Astrocyte (in vitro differentiated cells and primary cell): ENCODE measurements around the gene MANSC4. TPM values are rescaled to one million over a fixed set of nuclear protein-coding genes. Genes with fewer than 3 reads are reported as not detected.
A peak's percentile ranks its signal among the peaks of the same experiment; 100 is the strongest.

Experiments
- DNase-seq: peaks from one replicate; pipeline ENCODE4 v3.0.0-alpha.2; 2010; ENCODE audit warnings: low read depth
- FAIRE-seq: peaks from 2 replicates; lab custom pipeline; 2011; peaks lifted over from hg19 to GRCh38; lab: Jason Lieb, UNC
- H2AFZ ChIP-seq: 2 replicates; pipeline ENCODE4 v1.6.0; 2012; ENCODE audit warnings: low read depth, low read length, inconsistent platforms
- H3K27ac ChIP-seq: 2 replicates; pipeline ENCODE4 v1.5.1; 2011; ENCODE audit warnings: low read depth, low read length, inconsistent platforms
- H3K27me3 ChIP-seq: 2 replicates; pipeline ENCODE4 v1.6.0; 2011; ENCODE audit warnings: low read length, inconsistent platforms; ENCODE audit not compliant: insufficient read depth
- H3K36me3 ChIP-seq: 2 replicates; pipeline ENCODE4 v1.5.1; 2011; ENCODE audit warnings: low read length, inconsistent platforms; ENCODE audit not compliant: insufficient read depth
- H3K4me1 ChIP-seq: 2 replicates; pipeline ENCODE4 v1.5.1; 2011; ENCODE audit warnings: low read length, inconsistent platforms; ENCODE audit not compliant: insufficient read depth
- H3K4me2 ChIP-seq: 2 replicates; pipeline ENCODE4 v1.6.0; 2012; ENCODE audit warnings: low read length, inconsistent platforms
- H3K4me3 ChIP-seq: 2 replicates; pipeline ENCODE4 v1.5.1; 2011; ENCODE audit warnings: low read depth, mild to moderate bottlenecking, low read length, inconsistent platforms; ENCODE audit not compliant: insufficient read depth
- H3K79me2 ChIP-seq: 2 replicates; pipeline ENCODE4 v1.6.0; 2012; ENCODE audit warnings: mild to moderate bottlenecking, low read length, inconsistent platforms; ENCODE audit not compliant: insufficient read depth
- H3K9ac ChIP-seq: 2 replicates; pipeline ENCODE4 v1.6.0; 2012; ENCODE audit warnings: mild to moderate bottlenecking, low read length, inconsistent platforms
- H3K9me3 ChIP-seq: 2 replicates; pipeline ENCODE4 v1.5.1; 2012; ENCODE audit warnings: low read depth, mild to moderate bottlenecking, low read length, inconsistent platforms; ENCODE audit not compliant: insufficient read depth
- H4K20me1 ChIP-seq: 2 replicates; pipeline ENCODE4 v1.6.0; 2012; ENCODE audit warnings: low read length, inconsistent platforms; ENCODE audit not compliant: insufficient read depth
- H3K27ac Mint-ChIP-seq: one replicate; pipeline ENCODE4 v1.8.0; 2021; ENCODE audit warnings: mild to moderate bottlenecking, mixed read lengths; ENCODE audit not compliant: unreplicated experiment
- H3K27me3 Mint-ChIP-seq: one replicate; pipeline ENCODE4 v1.8.0; 2021; ENCODE audit warnings: low read depth, mixed read lengths; ENCODE audit not compliant: unreplicated experiment
- H3K36me3 Mint-ChIP-seq: one replicate; pipeline ENCODE4 v1.8.0; 2021; ENCODE audit warnings: low read depth, mixed read lengths; ENCODE audit not compliant: unreplicated experiment
- H3K4me1 Mint-ChIP-seq: one replicate; pipeline ENCODE4 v1.8.0; 2021; ENCODE audit warnings: low read depth, mixed read lengths; ENCODE audit not compliant: unreplicated experiment
- H3K4me3 Mint-ChIP-seq: one replicate; pipeline ENCODE4 v1.8.0; 2021; ENCODE audit warnings: mild to moderate bottlenecking, moderate library complexity, mixed read lengths; ENCODE audit not compliant: unreplicated experiment
- H3K9me3 Mint-ChIP-seq: one replicate; pipeline ENCODE4 v1.8.0; 2021; ENCODE audit warnings: mild to moderate bottlenecking, mixed read lengths; ENCODE audit not compliant: unreplicated experiment
- CTCF ChIP-seq: IDR thresholded peaks from 2 replicates; pipeline ENCODE4 v1.5.1; 2011; ENCODE audit warnings: low read depth, mild to moderate bottlenecking, inconsistent platforms, low read length, moderate library complexity; ENCODE audit not compliant: insufficient read depth
- EZH2 ChIP-seq: IDR thresholded peaks from 2 replicates; pipeline ENCODE4 v1.6.1; 2012; ENCODE audit warnings: mild to moderate bottlenecking, low read length, inconsistent platforms; ENCODE audit not compliant: insufficient read depth
- total RNA-seq: library from RNA; stranded (reverse); gene quantifications from 2 replicates; pipeline ENCODE4 v1.2.1, GENCODE V29; 2021

MANSC4 gene
- total RNA-seq, 1 donor from 2014 or later: not detected

- H3K79me2 ChIP-seq: no peaks in the 10 kb centered on the region
- no peak for TF ChIP-seq EZH2
- peak; percentile 81 for TF ChIP-seq CTCF
- peaks cover 2% of the 10 kb centered on the region for H3K9me3 Mint-ChIP-seq
- no peaks in the 10 kb centered on the region for H4K20me1 ChIP-seq
- no peaks in the 10 kb centered on the region for H3K36me3 ChIP-seq
- H3K4me1 Mint-ChIP-seq: peaks cover 28% of the 10 kb centered on the region
- H3K4me2 ChIP-seq: peak overlapping the region; percentile 79
- no peaks in the 10 kb centered on the region for H3K27me3 Mint-ChIP-seq
- no peaks in the 10 kb centered on the region for H3K27me3 ChIP-seq
- H3K4me3 Mint-ChIP-seq: no peak overlapping the region
- H3K36me3 Mint-ChIP-seq: no peaks in the 10 kb centered on the region
- peaks cover 15% of the 10 kb centered on the region for H3K4me1 ChIP-seq
- FAIRE-seq: no peak
- no peaks in the 10 kb centered on the region for H3K9me3 ChIP-seq
- H3K4me3 ChIP-seq: no peak overlapping the region
- H3K9ac ChIP-seq: peak overlapping the region; percentile 37
- H2AFZ ChIP-seq: no peak overlapping the region
- DNase-seq: peak; percentile 76
- H3K27ac ChIP-seq: peak overlapping the region; percentile 85
- peak overlapping the region; percentile 95 for H3K27ac Mint-ChIP-seq
Observed at GRCh38 chr12:27821259-27821973, 41.4 kb upstream of the MANSC4 start.

- H3K4me1 Mint-ChIP-seq: peaks cover 28% of the 10 kb centered on the region
- H3K27me3 ChIP-seq: no peaks in the 10 kb centered on the region
- H3K27ac ChIP-seq: no peak overlapping the region
- H3K4me3 ChIP-seq: no peak overlapping the region
- H3K27ac Mint-ChIP-seq: peak overlapping the region; percentile 56
- FAIRE-seq: no peak
- peaks cover 2% of the 10 kb centered on the region for H3K9me3 Mint-ChIP-seq
- TF ChIP-seq EZH2 (no peak), CTCF (no peak)
- H3K36me3 ChIP-seq: no peaks in the 10 kb centered on the region
- no peaks in the 10 kb centered on the region for H3K9me3 ChIP-seq
- no peak overlapping the region for H3K9ac ChIP-seq
- H3K4me3 Mint-ChIP-seq: no peak overlapping the region
- peaks cover 15% of the 10 kb centered on the region for H3K4me1 ChIP-seq
- H4K20me1 ChIP-seq: no peaks in the 10 kb centered on the region
- H3K4me2 ChIP-seq: no peak overlapping the region
- no peaks in the 10 kb centered on the region for H3K36me3 Mint-ChIP-seq
- no peak for DNase-seq
- no peak overlapping the region for H2AFZ ChIP-seq
- H3K79me2 ChIP-seq: no peaks in the 10 kb centered on the region
- no peaks in the 10 kb centered on the region for H3K27me3 Mint-ChIP-seq
Observed at GRCh38 chr12:27820564-27820963, 40.5 kb upstream of the MANSC4 start.

- FAIRE-seq: no peak
- no peaks in the 10 kb centered on the region for H3K36me3 ChIP-seq
- H3K9me3 Mint-ChIP-seq: peaks cover 2% of the 10 kb centered on the region
- no peaks in the 10 kb centered on the region for H3K9me3 ChIP-seq
- no peak overlapping the region for H3K27ac Mint-ChIP-seq
- no peak for TF ChIP-seq CTCF
- no peak for TF ChIP-seq EZH2
- no peak overlapping the region for H2AFZ ChIP-seq
- no peaks in the 10 kb centered on the region for H3K36me3 Mint-ChIP-seq
- no peaks in the 10 kb centered on the region for H3K27me3 Mint-ChIP-seq
- H3K4me3 ChIP-seq: no peak overlapping the region
- no peak overlapping the region for H3K9ac ChIP-seq
- no peaks in the 10 kb centered on the region for H4K20me1 ChIP-seq
- no peak overlapping the region for H3K27ac ChIP-seq
- no peak overlapping the region for H3K4me2 ChIP-seq
- H3K27me3 ChIP-seq: no peaks in the 10 kb centered on the region
- DNase-seq: no peak
- peaks cover 15% of the 10 kb centered on the region for H3K4me1 ChIP-seq
- no peak overlapping the region for H3K4me3 Mint-ChIP-seq
- peaks cover 28% of the 10 kb centered on the region for H3K4me1 Mint-ChIP-seq
- no peaks in the 10 kb centered on the region for H3K79me2 ChIP-seq
Observed at GRCh38 chr12:27818401-27818918, 38.4 kb upstream of the MANSC4 start.
